IPS-20b (cell line): ENCODE results near the gene NAIP.
"Not testable (repeated sequence)": the region's sequence is repeated elsewhere in the genome, so short reads cannot be mapped to it uniquely, and the experiment has no call there.

Experiments
- H3K27ac ChIP-seq: one replicate; pipeline ENCODE4 v1.5.1; 2013; ENCODE audit warnings: low read length
- H3K27me3 ChIP-seq: 2 replicates; pipeline ENCODE4 v1.6.1; 2013; ENCODE audit warnings: mild to moderate bottlenecking, low read length, inconsistent platforms; ENCODE audit not compliant: insufficient read depth
- H3K36me3 ChIP-seq: 2 replicates; pipeline ENCODE4 v1.6.1; 2013; ENCODE audit warnings: low read depth, mild to moderate bottlenecking, inconsistent platforms, low read length, moderate library complexity; ENCODE audit not compliant: insufficient read depth
- H3K4me1 ChIP-seq: 2 replicates; pipeline ENCODE4 v1.6.1; 2013; ENCODE audit warnings: mild to moderate bottlenecking, control low read depth, inconsistent platforms, low read length, moderate library complexity; ENCODE audit not compliant: insufficient read depth
- H3K4me3 ChIP-seq: 2 replicates; pipeline ENCODE4 v1.5.1; 2013; ENCODE audit warnings: mild to moderate bottlenecking, low read length, inconsistent platforms
- H3K9ac ChIP-seq: 2 replicates; pipeline ENCODE4 v1.6.1; 2013; ENCODE audit warnings: low read depth, mild to moderate bottlenecking, inconsistent platforms, low read length, moderate library complexity
- H3K9me3 ChIP-seq: 2 replicates; pipeline ENCODE4 v1.6.1; 2013; ENCODE audit warnings: mild to moderate bottlenecking, low read depth, low read length, inconsistent platforms; ENCODE audit not compliant: insufficient read depth

The NAIP gene

DNA sequence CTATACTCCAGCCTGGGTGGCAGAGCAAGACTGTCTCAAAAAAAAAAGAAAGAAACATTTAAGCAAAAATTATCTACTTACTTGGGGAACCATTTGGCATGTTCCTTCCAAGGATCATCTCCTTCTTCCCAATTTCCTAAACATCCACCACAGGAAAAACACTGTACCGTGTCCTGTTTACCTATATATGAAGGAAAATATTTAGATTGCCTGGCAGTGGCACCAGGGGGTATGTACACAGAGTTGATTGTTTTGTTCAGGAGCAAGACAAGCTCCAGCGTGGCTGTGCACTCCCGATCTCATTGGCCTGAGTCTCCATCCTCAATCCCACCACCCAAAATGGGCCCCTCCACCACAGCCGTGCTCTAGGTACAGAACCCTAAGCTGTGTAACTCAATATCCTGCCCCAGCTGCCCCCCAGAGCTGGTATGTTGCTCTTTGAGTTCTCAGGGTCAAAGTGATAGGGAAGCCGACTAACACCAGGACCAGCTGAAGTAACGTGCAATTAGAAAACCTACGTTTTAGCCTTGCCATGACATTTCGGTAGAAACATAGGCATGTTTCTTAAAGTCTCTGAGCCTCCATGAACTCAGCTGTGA lies 13.8 kb downstream of the NAIP start:
- H3K4me3 ChIP-seq, result no peak overlapping the region
- no peaks in the 10 kb centered on the region for H3K27me3 ChIP-seq
- no peaks in the 10 kb centered on the region for H3K36me3 ChIP-seq
- no peaks in the 10 kb centered on the region for H3K4me1 ChIP-seq
- no peaks in the 10 kb centered on the region for H3K9me3 ChIP-seq
- no peak overlapping the region for H3K27ac ChIP-seq
- H3K9ac ChIP-seq, result no peak overlapping the region

DNA sequence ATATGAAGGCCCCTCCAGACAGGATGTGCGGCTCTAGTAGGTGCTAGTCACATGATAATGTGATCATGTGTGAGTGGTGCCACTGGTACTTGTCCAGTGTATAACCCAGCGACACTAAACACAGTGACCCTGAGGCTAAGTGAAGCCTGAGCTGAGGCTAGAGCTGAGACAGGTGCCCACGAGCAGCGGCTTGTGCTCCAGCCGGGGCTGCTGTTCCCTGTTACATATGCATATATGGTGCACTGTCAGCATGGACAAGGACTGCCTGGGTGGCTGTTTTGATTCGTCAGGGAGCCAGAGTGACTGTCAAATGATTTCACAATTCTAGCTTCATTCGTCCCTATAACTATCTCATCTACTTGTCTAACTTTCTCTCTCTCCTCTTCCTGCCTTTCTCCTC lies 18.2 kb downstream of the NAIP start:
- not testable (repeated sequence) for H3K4me1 ChIP-seq, H3K4me3 ChIP-seq, H3K36me3 ChIP-seq, H3K27me3 ChIP-seq, H3K9me3 ChIP-seq, H3K27ac ChIP-seq, H3K9ac ChIP-seq

DNA sequence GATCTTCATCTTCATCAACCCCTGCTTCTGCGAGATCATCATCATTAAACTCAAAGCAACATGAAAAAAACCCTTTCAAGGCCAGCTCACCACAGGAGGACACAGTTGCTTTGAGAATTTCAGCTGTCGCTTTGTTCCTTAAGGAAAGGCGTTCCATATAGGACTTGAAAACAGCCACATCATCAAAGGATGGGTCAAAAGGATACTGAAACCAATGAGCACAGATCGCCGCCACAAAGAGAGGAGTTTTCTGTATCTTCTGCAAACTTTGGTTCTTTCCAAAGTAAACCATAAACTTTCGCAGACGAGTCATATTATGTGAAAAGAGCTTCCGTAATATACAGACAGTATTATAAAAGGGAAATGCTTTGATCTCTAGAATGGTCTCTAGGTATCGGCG lies 40.3 kb downstream of the NAIP start:
- H3K27me3 ChIP-seq, H3K36me3 ChIP-seq, H3K27ac ChIP-seq, H3K9me3 ChIP-seq, H3K4me1 ChIP-seq, H3K4me3 ChIP-seq, H3K9ac ChIP-seq: not testable (repeated sequence)

DNA sequence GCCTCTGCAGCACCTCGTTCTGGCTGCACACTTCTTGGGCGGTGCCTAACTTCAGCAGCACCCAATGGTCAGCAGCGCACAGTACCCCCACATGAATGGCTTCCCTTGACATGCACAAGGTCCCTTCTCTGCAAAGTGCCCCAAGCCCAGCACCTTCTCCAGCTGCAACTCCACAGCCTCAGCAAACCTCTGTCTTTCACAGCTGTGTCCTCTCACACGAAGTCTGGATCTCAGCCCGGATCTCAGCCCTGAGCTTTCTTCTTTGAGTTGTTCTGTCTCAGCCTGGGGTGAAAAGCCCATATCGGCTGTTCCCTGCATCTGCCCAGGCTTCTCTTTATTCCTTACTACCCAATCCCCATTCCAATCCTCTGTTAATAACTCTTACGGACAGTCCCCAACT lies 57.9 kb downstream of the NAIP start:
- not testable (repeated sequence) for H3K27ac ChIP-seq, H3K9ac ChIP-seq, H3K27me3 ChIP-seq, H3K9me3 ChIP-seq, H3K4me1 ChIP-seq, H3K4me3 ChIP-seq, H3K36me3 ChIP-seq

DNA sequence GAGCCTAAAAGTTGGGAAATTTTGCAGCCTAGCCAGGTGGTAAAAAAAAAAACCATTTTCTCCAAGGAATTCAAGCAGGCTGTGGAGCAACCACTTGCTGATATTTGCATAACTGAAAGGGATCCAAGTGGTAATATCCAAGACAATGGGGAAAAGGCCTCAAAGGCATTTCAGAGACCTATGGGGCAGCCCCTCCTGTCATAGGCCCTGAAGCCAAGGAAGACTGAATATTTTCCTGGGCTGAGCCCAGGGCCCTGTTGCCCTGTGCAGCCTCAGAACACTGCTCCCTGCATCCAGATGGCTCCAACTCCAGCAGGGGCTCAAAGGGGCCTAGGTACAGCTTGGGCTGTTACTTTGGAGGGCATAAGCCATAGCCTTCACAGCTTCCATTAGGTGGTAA lies 60.6 kb downstream of the NAIP start:
- not testable (repeated sequence) for H3K36me3 ChIP-seq, H3K27me3 ChIP-seq, H3K27ac ChIP-seq, H3K4me1 ChIP-seq, H3K9ac ChIP-seq, H3K4me3 ChIP-seq, H3K9me3 ChIP-seq

DNA sequence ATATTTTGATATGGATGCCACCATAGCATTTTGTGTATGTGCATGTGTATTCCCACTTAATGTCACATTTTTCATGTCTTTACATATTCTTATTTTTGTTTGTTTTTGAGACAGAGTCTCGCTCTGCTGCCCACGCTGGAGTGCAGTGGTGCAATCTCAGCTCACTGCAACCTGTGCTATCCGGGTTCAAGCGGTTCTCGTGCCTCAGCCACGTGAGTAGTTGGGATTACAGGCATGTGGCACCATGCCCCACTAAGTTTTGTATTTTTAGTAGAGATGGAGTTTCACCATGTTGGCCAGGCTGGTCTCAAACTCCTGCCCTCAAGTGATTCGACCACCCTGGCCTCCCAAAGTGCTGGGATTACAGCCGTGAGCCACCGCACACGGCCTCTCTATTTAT lies 72.1 kb downstream of the NAIP start:
- not testable (repeated sequence) for H3K27ac ChIP-seq, H3K9ac ChIP-seq, H3K9me3 ChIP-seq, H3K36me3 ChIP-seq, H3K27me3 ChIP-seq, H3K4me1 ChIP-seq, H3K4me3 ChIP-seq

DNA sequence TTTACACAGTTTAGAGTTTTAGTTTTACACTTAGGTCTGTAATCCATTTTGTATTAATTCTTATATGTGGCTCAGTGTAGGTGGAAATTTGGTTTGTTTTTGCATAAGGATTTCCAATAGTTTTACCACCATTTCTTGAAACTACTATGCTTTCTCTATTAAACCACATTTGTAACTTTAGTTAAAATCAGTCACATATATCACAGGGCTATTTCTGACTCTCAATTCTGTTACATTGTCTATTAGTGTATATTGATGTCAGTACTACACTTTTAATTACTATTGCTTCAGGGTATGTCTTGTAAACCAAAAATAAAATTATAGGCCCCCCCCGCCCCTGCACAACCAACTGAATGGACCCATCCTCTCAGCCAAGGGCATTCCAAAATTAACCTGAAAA lies 92.6 kb downstream of the NAIP start:
- not testable (repeated sequence) for H3K36me3 ChIP-seq, H3K27ac ChIP-seq, H3K4me1 ChIP-seq, H3K4me3 ChIP-seq, H3K9ac ChIP-seq, H3K27me3 ChIP-seq, H3K9me3 ChIP-seq

DNA sequence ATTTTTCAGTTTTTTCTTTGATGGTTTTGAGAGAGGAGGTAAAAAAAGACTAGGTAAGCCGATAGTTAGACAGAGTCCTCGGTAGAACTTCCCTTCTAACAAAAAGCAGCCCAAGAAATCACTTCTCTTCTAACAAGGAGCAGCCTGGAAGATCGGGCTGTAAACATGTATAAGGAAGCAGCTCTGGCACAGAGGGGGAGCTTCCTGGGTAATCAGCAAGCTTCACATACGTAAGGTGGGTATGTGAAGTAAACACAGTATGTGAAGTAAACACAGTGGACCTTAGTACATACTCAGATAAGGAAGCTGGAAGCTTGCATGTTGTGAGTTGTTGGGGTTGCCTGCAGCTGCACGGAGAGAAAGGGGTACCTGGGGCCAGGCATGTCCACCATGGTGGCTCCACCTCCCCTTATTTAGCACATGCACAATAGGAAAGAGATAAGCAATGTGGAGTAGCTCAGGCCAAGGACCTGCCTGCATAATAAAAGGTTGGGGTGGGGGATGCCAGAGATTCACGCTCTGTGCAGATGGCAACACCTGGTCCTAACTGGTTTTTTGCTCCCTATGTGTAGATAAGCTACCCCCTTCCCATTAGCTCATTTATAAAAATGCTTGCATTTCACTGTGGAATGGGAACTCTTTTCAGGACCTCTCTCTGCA lies 93.3 kb downstream of the NAIP start:
- H3K4me1 ChIP-seq, H3K9ac ChIP-seq, H3K4me3 ChIP-seq, H3K9me3 ChIP-seq, H3K36me3 ChIP-seq, H3K27ac ChIP-seq, H3K27me3 ChIP-seq: not testable (repeated sequence)

DNA sequence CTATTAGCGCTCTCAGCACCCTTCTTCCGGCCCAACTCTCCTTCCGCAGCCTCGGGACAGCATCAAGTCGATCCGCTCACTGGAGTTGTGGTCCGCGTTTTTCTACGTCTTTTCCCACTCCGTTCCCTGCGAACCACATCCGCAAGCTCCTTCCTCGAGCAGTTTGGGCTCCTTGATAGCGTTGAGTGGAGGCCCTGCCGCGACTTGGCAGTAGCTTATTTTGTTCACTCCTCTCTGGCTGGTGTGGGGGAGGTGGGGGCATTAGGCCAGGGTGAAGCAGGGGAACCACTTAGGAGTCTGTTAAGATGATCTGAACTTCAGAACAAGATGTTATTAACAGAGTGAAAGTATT lies 100.0 kb downstream of the NAIP start:
- not testable (repeated sequence) for H3K36me3 ChIP-seq, H3K27me3 ChIP-seq, H3K27ac ChIP-seq, H3K4me1 ChIP-seq, H3K9ac ChIP-seq, H3K4me3 ChIP-seq, H3K9me3 ChIP-seq
